ENCODE data around the gene TTC23L. TPM values are rescaled to one million over a fixed set of nuclear protein-coding genes. Genes with fewer than 3 reads are reported as not detected.

TTC23L gene, protein sequence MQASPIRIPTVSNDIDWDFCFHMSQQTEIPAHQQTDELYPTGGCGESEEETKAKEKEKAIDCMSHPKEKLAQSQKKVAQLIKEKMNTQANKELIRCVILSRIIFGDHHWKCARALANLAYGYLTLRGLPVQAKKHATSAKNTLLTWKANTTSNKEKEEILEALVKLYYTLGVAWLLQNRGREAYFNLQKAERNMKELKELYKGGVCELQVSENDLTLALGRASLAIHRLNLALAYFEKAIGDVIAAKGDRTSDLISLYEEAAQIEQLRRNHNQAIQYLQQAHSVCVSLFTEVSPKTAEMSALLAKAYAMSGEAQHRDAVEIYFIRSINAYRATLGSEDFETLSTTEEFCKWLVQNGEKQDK
- total RNA-seq = under 1 TPM in 1 of 2 donors, not detected in 1; 0.35 TPM

DNA sequence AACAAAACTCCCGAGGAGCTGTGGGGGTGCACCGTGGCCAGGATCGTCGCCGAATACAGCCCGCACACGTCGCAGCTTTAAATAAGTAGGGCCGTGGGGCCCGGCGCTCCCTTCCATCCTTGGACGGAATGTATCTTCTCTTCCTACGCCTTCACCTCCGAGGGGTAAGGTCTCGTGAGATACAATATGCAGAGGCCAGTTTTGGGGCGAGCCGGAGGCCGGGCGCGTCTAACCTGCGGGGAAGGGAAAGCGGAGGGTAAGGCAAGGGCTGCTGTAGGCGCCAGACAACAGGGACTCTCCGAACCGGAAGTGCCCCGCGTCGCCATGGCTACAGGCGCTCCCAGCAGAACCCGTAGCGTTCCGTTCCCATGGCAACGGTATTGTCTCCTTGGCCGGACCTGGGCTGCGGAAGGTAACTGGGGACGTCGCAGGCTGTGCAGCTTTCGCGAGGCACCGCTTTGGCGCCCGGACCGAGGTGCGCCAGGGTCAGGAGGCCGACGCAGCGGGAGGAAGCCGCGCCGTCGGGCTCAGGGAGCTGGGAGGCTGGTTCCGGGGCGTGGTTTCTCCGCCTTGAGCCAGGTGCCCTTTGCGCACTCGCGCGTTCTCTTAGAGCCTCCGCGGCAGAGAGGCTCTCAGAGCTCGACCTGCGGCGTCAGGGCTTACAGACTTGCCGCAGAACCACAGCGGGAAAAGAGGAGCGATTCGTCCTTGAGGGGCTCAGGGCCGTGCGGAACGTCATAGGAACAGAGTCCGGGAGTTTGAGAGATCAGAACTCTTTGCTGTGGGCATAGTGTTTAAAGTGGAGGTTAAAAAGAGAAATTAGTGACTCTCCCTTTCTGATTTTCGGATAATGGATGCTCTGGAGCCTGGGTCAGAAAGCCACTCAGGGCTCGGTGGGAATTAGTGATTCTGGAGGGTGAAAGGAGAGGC, at the start of gene TTC23L:
TSS of gene TTC23L (plus strand) at position 380 of the 930 bp plus-strand sequence. CDS start 1,508 bp downstream, outside the sequence.
- Histone ChIP-seq H3K4me1 (no peaks in the 10 kb centered on the region), H3K27ac (peak within 1 kb of the TSS; percentile 48), H3K4me3 (peak within 1 kb of the TSS; percentile 84), H3K9me3 (no peaks in the 10 kb centered on the region), H3K9ac (ENCODE audit: low read depth in 2 of 2, low read length in 2 of 2) (peak within 1 kb of the TSS in 1 of 2 donors; percentile 73), H3K27me3 (no peaks in the 10 kb centered on the region), H3K36me3 (no peaks in the 10 kb centered on the region)
- TF ChIP-seq, protein P1, sequence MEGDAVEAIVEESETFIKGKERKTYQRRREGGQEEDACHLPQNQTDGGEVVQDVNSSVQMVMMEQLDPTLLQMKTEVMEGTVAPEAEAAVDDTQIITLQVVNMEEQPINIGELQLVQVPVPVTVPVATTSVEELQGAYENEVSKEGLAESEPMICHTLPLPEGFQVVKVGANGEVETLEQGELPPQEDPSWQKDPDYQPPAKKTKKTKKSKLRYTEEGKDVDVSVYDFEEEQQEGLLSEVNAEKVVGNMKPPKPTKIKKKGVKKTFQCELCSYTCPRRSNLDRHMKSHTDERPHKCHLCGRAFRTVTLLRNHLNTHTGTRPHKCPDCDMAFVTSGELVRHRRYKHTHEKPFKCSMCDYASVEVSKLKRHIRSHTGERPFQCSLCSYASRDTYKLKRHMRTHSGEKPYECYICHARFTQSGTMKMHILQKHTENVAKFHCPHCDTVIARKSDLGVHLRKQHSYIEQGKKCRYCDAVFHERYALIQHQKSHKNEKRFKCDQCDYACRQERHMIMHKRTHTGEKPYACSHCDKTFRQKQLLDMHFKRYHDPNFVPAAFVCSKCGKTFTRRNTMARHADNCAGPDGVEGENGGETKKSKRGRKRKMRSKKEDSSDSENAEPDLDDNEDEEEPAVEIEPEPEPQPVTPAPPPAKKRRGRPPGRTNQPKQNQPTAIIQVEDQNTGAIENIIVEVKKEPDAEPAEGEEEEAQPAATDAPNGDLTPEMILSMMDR (IDR thresholded peaks at IDR 0.05) = no peak
- intact Hi-C loops (cut with DNase I) = loop anchor here (10.0 kb wide), 2 partner anchors 184 to 304 kb away; partner anchors contain the start of gene RAI14
- DNase-seq = peak; percentile 91

DNA sequence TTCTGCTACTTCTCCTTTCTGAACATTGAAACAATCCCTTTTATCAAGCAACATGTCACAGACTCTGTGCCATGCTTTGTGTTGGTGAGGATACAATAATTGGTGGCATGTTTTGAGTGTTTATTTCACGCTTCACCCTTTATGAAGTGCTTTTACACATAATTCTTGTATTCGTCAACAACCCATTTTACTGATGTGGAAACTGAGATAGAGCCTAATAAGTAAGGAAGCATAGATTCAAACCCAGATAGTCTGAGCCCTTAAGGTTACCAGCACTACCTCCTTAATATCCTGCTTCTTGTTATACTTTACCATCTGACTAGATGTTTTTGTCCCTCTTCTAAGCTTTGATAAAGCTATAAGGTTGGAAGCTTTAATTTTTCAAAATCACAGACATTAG, 49.3 kb upstream of the TTC23L start:
- Histone ChIP-seq H3K9ac (ENCODE audit: low read depth in 2 of 2, low read length in 2 of 2) (no peak overlapping the region), H3K27ac (no peak overlapping the region), H3K27me3 (no peaks in the 10 kb centered on the region), H3K4me3 (no peak overlapping the region), H3K4me1 (no peaks in the 10 kb centered on the region), H3K36me3 (no peaks in the 10 kb centered on the region), H3K9me3 (no peaks in the 10 kb centered on the region)
- TF ChIP-seq, protein P1 (IDR thresholded peaks at IDR 0.05) = no peak
- no peak for DNase-seq
- intact Hi-C loops (cut with DNase I) = no loop called here

DNA sequence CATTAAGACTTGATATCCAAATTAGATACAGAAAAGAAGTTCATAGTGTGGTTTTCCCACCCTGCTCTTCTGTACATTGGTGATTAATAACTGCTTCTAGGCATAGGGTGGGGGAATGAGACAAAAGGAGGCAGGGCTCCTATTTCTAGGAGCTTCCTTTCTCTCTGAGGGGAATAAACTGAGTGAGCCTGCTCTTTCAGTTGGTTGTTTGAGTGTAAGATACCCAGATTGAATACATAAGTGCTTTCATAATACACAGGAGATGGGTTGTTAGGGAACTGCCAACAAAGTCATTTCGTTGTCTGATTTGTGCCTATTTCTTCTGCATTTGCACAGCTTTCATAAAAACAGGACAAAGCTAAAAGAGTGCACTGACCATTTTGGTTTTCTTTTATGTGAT, 48.9 kb upstream of the TTC23L start:
- intact Hi-C loops (cut with DNase I) = no loop called here
- Histone ChIP-seq H3K4me3 (no peak overlapping the region), H3K9me3 (no peaks in the 10 kb centered on the region), H3K27ac (no peak overlapping the region), H3K9ac (ENCODE audit: low read depth in 2 of 2, low read length in 2 of 2) (no peak overlapping the region), H3K27me3 (no peaks in the 10 kb centered on the region), H3K36me3 (no peaks in the 10 kb centered on the region), H3K4me1 (no peaks in the 10 kb centered on the region)
- no peak for DNase-seq
- TF ChIP-seq, protein P1 (IDR thresholded peaks at IDR 0.05) = no peak

DNA sequence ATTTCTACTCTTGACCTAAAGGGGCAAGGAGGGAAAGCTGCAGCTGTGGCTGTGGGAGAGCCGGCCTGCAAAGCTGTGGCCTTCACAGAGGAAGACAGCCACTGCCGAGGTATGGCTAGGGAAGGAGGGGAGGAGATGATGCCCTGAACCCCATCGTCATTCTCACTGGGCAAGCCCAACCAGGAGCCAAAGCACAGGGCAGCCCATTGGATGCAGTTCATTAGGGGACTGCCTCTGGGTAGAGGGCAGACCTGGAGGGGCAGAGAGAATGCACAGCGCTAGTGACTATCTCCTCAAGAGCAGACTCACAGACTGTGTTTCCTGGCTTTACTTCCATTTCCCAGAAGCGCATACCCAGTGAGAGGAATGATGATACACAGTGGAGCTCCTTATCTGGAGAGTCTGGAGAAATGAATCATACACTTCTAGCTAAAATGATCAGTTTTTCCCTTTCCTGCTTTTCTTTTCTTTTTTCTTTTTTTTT, 47.2 kb upstream of the TTC23L start:
- intact Hi-C loops (cut with DNase I) = no loop called here
- Histone ChIP-seq H3K4me1 (no peaks in the 10 kb centered on the region), H3K36me3 (no peaks in the 10 kb centered on the region), H3K4me3 (no peak overlapping the region), H3K27me3 (no peaks in the 10 kb centered on the region), H3K9me3 (no peaks in the 10 kb centered on the region), H3K27ac (no peak overlapping the region), H3K9ac (ENCODE audit: low read depth in 2 of 2, low read length in 2 of 2) (no peak overlapping the region)
- no peak for DNase-seq
- TF ChIP-seq, protein P1 (IDR thresholded peaks at IDR 0.05) = no peak

DNA sequence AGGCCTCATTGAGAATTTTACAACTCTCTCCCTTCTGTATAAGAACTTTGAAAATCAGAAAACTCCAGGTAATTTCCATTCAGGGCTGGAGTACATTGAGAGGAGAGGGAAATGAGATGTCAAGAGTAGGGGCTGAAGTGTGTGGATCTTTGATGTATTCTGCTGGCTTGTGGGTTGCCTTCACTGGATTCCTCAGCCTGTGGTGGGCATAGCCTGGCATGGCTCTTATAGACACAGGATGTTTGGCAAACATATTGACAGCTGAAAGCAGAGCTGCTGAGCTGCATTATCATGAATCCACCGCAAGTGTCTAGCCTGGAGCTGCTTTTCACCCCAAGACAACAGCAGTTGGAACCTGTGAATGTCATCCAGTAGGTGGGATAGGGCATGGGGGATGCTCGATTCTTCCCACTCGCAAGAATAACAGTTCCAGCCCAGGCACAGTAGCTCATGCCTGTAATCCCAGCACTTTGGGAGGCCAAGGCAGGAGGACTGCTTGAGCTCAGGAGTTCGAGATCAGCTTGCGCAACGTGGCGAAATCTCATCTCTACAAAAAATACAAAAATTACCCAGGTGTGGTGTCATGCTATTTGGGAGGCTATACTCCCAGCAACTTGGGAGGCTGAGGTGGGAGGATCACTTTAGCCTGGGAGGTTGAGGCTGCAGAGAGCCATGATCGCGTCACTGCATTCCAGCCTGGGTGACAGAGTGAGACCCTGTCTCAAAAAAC, 36.0 kb upstream of the TTC23L start:
- Histone ChIP-seq H3K4me1 (no peaks in the 10 kb centered on the region), H3K36me3 (no peaks in the 10 kb centered on the region), H3K27ac (no peak overlapping the region), H3K27me3 (no peaks in the 10 kb centered on the region), H3K4me3 (no peak overlapping the region), H3K9ac (ENCODE audit: low read depth in 2 of 2, low read length in 2 of 2) (no peak overlapping the region), H3K9me3 (no peaks in the 10 kb centered on the region)
- no peak for DNase-seq
- TF ChIP-seq, protein P1 (IDR thresholded peaks at IDR 0.05) = no peak
- intact Hi-C loops (cut with DNase I) = no loop called here
